Choroid plexus epithelial cell (primary cell): ENCODE results near the gene VASH1.

Experiments
- DNase-seq: peaks from one replicate; pipeline ENCODE4 v3.0.0-alpha.2; 2010; ENCODE audit warnings: low read depth
- H3K4me3 ChIP-seq: 2 replicates; pipeline ENCODE4 v1.5.1; 2011; ENCODE audit warnings: low read depth, mild to moderate bottlenecking, control low read depth, low read length, moderate library complexity
- CTCF ChIP-seq: conservative IDR thresholded peaks from 2 replicates; pipeline ENCODE4 v1.5.1; 2011; ENCODE audit warnings: low read depth, mild to moderate bottlenecking, control low read depth, inconsistent platforms, low read length, moderate library complexity

VASH1 gene

GRCh38 chr14:76772300-76773187, 11.3 kb downstream of the VASH1 start:
- H3K4me3 ChIP-seq: peak overlapping the region; percentile 8
- no peak for TF ChIP-seq CTCF
- DNase-seq: peak; percentile 77

- H3K4me3 ChIP-seq: no peak overlapping the region
- peak; percentile 30 for TF ChIP-seq CTCF
- peak; percentile 91 for DNase-seq
These were observed 12.1 kb downstream of the VASH1 start for GRCh38 chr14:76773188-76773885.

DNA sequence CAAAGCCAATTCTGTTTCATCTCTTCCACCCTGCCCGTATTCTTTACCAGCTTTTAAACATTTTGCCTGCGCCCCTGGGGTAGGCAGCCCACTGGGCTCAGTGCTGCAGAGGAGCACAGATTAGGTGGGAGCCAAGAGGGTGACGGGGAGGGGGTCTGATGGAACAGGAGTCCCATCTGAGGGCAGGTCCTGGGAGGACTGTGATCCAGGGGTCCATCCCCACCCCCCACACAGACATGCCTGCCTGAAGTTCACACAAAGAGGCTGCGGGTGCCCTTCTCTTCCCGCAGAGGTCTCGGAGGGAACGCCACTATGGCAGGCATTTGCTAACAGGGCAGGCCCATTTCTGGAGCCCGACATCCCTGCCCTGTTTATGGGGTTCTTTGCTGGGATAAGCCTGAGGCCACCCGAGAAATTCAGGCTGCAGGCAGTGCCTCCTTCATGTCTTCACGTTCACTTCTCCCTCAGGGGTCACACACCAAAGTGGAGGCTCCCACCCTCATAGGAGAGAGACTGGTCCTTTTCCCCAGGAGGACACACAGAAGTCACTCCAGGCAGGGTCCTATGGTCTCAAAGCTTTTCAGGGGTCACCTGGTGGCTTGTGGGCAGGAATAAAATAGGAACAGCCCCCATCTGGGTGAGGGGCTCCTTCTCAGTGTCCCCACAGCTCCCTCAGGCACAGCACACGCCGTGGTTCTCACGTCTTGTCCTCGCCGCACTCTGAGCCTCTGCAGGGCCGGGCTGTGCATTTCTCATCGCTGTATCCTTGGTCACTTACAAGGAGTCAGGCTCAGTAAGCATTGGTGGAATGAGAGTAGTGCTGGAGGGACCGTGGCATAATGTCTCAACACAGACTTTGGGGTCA, 12.9 kb downstream of the VASH1 start:
- H3K4me3 ChIP-seq: no peak overlapping the region
- no peak for DNase-seq
- TF ChIP-seq CTCF: no peak

DNA sequence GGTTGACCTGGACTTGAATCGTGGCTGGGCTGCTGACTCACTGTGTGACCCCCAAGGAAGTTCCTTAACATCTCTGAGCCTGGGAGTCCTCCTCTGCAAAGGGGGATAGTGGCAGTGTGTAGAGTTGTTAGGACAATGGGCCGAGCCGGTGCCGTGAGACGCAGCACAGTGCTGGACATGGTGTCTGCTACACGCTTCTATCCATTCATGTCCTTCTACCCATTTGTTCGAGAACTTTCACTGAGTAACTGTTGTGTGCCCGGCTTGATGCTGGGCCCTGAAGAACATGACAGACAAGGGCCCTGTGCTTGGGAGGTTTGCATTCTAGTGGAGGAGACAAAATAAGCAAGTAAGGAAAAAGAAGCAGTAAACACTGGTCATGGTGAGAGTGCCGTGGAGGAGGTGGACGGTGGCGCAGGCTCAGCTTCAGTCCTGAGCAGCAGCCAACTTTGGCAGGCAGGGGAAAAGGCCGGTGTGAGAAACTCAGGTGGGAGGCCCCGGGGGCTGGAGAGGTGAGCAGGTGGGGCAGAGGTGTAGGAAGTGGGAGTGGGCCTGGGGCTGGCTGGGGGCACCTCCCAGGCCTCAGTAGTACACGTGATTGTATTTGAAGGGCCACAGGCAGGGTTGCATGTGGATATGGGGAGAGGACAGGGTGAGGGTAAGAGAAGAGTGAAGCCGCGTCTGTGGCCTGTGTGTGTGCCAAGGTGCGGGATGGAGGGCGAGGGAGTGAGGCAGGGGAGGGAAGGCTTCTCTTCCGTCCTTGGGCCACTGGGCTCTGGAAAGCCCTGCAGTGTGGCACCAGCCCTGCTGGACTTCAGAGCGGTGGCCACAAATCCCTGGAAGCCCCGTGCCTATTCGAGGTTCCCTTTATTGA, 13.8 kb downstream of the VASH1 start:
- no peak for TF ChIP-seq CTCF
- DNase-seq: no peak
- no peak overlapping the region for H3K4me3 ChIP-seq

DNA sequence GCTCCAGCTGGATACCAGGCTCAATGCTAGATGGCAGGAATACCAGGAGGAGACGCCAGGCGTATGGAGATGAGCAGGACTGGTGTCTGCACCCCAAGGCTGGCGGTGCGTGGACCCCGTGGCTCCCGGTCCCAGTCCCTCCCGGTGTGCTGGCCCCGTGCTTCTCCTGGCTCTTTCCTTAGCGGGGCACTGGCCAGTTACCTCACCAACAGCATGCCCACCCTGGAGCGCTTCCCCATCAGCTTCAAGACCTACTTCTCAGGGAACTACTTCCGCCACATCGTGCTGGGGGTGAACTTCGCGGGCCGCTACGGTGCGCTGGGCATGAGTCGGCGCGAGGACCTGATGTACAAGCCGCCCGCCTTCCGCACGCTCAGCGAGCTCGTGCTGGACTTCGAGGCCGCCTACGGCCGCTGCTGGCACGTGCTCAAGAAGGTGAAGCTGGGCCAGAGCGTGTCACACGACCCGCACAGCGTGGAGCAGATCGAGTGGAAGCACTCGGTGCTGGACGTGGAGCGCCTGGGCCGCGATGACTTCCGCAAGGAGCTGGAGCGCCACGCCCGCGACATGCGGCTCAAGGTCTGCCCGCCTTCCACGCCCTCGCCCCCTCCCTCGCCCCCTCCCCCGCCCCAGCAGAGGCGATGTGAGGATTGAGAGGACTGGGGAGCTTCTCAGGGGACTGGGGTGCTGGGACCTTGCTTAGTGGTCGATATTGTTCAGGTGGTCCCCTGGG, 14.6 kb downstream of the VASH1 start:
- H3K4me3 ChIP-seq: no peak overlapping the region
- no peak for TF ChIP-seq CTCF
- no peak for DNase-seq
